Anterior cingulate cortex (tissue), 58 donors: ENCODE data around the gene SLC8B1.

Source experiments
- DNase-seq, 58 donors: peaks; one replicate each; lab custom pipeline; 2025; lab: John Stamatoyannopoulos, UW

SLC8B1 gene

GRCh38 chr12:113297621-113298471 lies 37.1 kb downstream of the SLC8B1 start:
- DNase-seq = no peak

- DNase-seq = no peak
Observed at GRCh38 chr12:113297214-113297587, 37.7 kb downstream of the SLC8B1 start.

GRCh38 chr12:113296557-113297213 lies 38.2 kb downstream of the SLC8B1 start:
- no peak for DNase-seq

GRCh38 chr12:113295886-113296556 lies 38.9 kb downstream of the SLC8B1 start:
- DNase-seq = no peak

GRCh38 chr12:113293100-113293499 lies 41.8 kb downstream of the SLC8B1 start:
- no peak for DNase-seq

GRCh38 chr12:113292547-113292946 lies 42.4 kb downstream of the SLC8B1 start:
- DNase-seq = no peak

GRCh38 chr12:113292091-113292490 lies 42.8 kb downstream of the SLC8B1 start:
- DNase-seq = no peak

GRCh38 chr12:113291586-113291985 lies 43.3 kb downstream of the SLC8B1 start:
- DNase-seq = peak in 2 of 58 donors; percentile 13 to 22

GRCh38 chr12:113290506-113290905 lies 44.4 kb downstream of the SLC8B1 start:
- DNase-seq = no peak

GRCh38 chr12:113289361-113289760 lies 45.5 kb downstream of the SLC8B1 start:
- no peak for DNase-seq

GRCh38 chr12:113287899-113288282 lies 47.0 kb downstream of the SLC8B1 start:
- no peak for DNase-seq

- DNase-seq = no peak
Observed at GRCh38 chr12:113287146-113287898, 47.6 kb downstream of the SLC8B1 start.

GRCh38 chr12:113286712-113287111 lies 48.2 kb downstream of the SLC8B1 start:
- no peak for DNase-seq

- no peak for DNase-seq
Observed at GRCh38 chr12:113285679-113286610, 49.0 kb downstream of the SLC8B1 start.

GRCh38 chr12:113284751-113285150 lies 50.2 kb downstream of the SLC8B1 start:
- no peak for DNase-seq

GRCh38 chr12:113278633-113279032 lies 56.3 kb downstream of the SLC8B1 start:
- no peak for DNase-seq

GRCh38 chr12:113278141-113278540 lies 56.8 kb downstream of the SLC8B1 start:
- DNase-seq = no peak

GRCh38 chr12:113277511-113277910 lies 57.4 kb downstream of the SLC8B1 start:
- DNase-seq = no peak

- DNase-seq = no peak
Observed at GRCh38 chr12:113276946-113277500, 57.9 kb downstream of the SLC8B1 start.
